HepG2 (cell line): ENCODE results near the gene RPL35. TPM values are rescaled to one million over a fixed set of nuclear protein-coding genes. Genes with fewer than 3 reads are reported as not detected.
A peak's percentile ranks its signal among the peaks of the same experiment; 100 is the strongest.

Experiments
- ATAC-seq: fragments of 200-7000 bp; cut with Tn5 transposase; 3 replicates; pipeline ENCODE4 v1.9.1; 2020; ENCODE audit warnings: mild to moderate bottlenecking, moderate library complexity
- BruUV-seq: library from RNA; stranded (reverse); fragments of 400-500 nt; replicated peaks from 2 replicates; lab custom pipeline; 2021; lab: Mats Ljungman, UMichigan
- CTCF ChIA-PET: fragments of 300-600 bp; formaldehyde crosslinking; extraction: SDS; loops from one replicate; lab custom pipeline; 2021; ENCODE audit warnings: low total read pairs, inconsistent platforms, low intra/inter-chr PET ratio; lab: Yijun Ruan, JAX
- POLR2A ChIA-PET: fragments of 350-600 bp; sonication (Branson Sonifier 250); formaldehyde crosslinking; loops from one replicate; lab custom pipeline; 2020; ENCODE audit warnings: antibody characterized with exemption, inconsistent platforms; lab: Yijun Ruan, JAX
- DNase-seq: peaks from one replicate; pipeline ENCODE4 v3.0.0-alpha.2; 2015; ENCODE audit warnings: low spot score
- FAIRE-seq: peaks from 3 replicates; lab custom pipeline; 2011; peaks lifted over from hg19 to GRCh38; lab: Jason Lieb, UNC
- H2AFZ ChIP-seq: one replicate; pipeline ENCODE4 v1.6.1; 2011; ENCODE audit warnings: low read length, inconsistent platforms
- H3K27ac ChIP-seq: fragments of 300-600 bp; 3 replicates; pipeline ENCODE4 v1.8.0; 2011; ENCODE audit warnings: mixed run types, mild to moderate bottlenecking, mixed read lengths, low read length, inconsistent platforms; ENCODE audit not compliant: insufficient read depth; ENCODE audit errors: extremely low read length
- H3K27me3 ChIP-seq, 2 experiments: fragments of 200-600 bp in 1 of 2; 2 replicates in 1 of 2; 3 replicates in 1 of 2; pipeline versions ENCODE4 v1.6.0 to v1.8.0; 2011; ENCODE audit warnings: low read length in 2 of 2, mild to moderate bottlenecking in 2 of 2, moderate library complexity in 2 of 2, inconsistent platforms in 1 of 2; ENCODE audit not compliant: insufficient read depth in 2 of 2, control insufficient read depth in 1 of 2
- H3K36me3 ChIP-seq, 2 experiments: fragments of 200-600 bp in 1 of 2; replicated peaks in 1 of 2; 2 replicates in 1 of 2; 3 replicates in 1 of 2; pipeline versions ENCODE4 v1.5.1 to v1.8.0; 2011; ENCODE audit warnings: low read length in 2 of 2, inconsistent platforms in 1 of 2; ENCODE audit not compliant: insufficient read depth in 2 of 2, control insufficient read depth in 1 of 2
- H3K4me1 ChIP-seq: 2 replicates; pipeline ENCODE4 v1.5.1; 2012; ENCODE audit warnings: low read length, inconsistent platforms; ENCODE audit not compliant: insufficient read depth
- H3K4me2 ChIP-seq: 2 replicates; pipeline ENCODE4 v1.6.0; 2011; ENCODE audit warnings: low read depth, low read length, inconsistent platforms
- H3K4me3 ChIP-seq, 3 experiments: fragments of 200-600 bp in 1 of 3; sonication (generic), shearing (Covaris generic) in 1 of 3; replicated peaks in 1 of 3; 2 replicates each; pipeline ENCODE4 v1.5.1; 2011 to 2016; ENCODE audit warnings: low read length in 3 of 3, inconsistent platforms in 2 of 3, low read depth in 2 of 3, mild to moderate bottlenecking in 2 of 3, control low read depth in 1 of 3, mixed read lengths in 1 of 3; ENCODE audit not compliant: insufficient read depth in 1 of 3
- H3K79me2 ChIP-seq: one replicate; pipeline ENCODE4 v1.6.1; 2011; ENCODE audit warnings: low read length, inconsistent platforms; ENCODE audit not compliant: insufficient read depth
- H3K9ac ChIP-seq: 2 replicates; pipeline ENCODE4 v1.6.0; 2011; ENCODE audit warnings: mild to moderate bottlenecking, low read depth, low read length, inconsistent platforms; ENCODE audit not compliant: insufficient read depth
- H3K9me3 ChIP-seq: 2 replicates; pipeline ENCODE4 v1.5.1; 2012; ENCODE audit warnings: mild to moderate bottlenecking, low read length
- H4K20me1 ChIP-seq: 2 replicates; pipeline ENCODE4 v1.6.0; 2011; ENCODE audit warnings: inconsistent platforms, mild to moderate bottlenecking, low read length, moderate library complexity; ENCODE audit not compliant: insufficient read depth
- CENPBD1 ChIP-seq: sonication (generic); formaldehyde crosslinking; IDR thresholded peaks from 2 replicates; pipeline ENCODE4 v1.8.0; 2022; ENCODE audit warnings: missing genetic modification reagents, low read depth, mild to moderate bottlenecking, borderline replicate concordance
- CTCF ChIP-seq: sonication (generic); formaldehyde crosslinking; IDR thresholded peaks from 2 replicates; pipeline ENCODE4 v1.5.0; 2020; ENCODE audit warnings: mild to moderate bottlenecking, missing genetic modification reagents, moderate library complexity
- WGBS: methylation state at CpG from one replicate; pipeline ENCODE4 v1.1.6; 2017; ENCODE audit warnings: low lambda C conversion rate; 5-methylcytosine and 5-hydroxymethylcytosine counted together
- in situ Hi-C: cut with HindIII; loops from 2 replicates; pipeline ENCODE4 v1.10.0; 2017; ENCODE audit warnings: low pct_unique_long_range_greater_than_20kb; ENCODE audit not compliant: extremely low pct_ligation_motif_present
- intact Hi-C: fragments of 100-400 bp; cut with micrococcal nuclease; formaldehyde crosslinking; loops from one replicate; pipeline ENCODE4 v1.10.0; 2022; ENCODE audit not compliant: unreplicated experiment
- polyA plus RNA-seq, 8 experiments: library from polyadenylated mRNA; depleted of rRNA in 3 of 8; stranded (reverse) in 7 of 8; unstranded in 1 of 8; fragments of >200 nt; fragmentation: Illumina TruSeq in 4 of 8; extraction: Trizol in 4 of 8; gene quantifications; 2 replicates each; pipeline versions ENCODE4 v1.2.1 to v1.2.3, GENCODE V29; 2011 to 2016; ENCODE audit warnings: low read depth in 4 of 8, missing spikeins in 1 of 8, mixed read lengths in 1 of 8; ENCODE audit not compliant: insufficient read depth in 1 of 8
- total RNA-seq, 5 experiments: library from RNA; depleted of rRNA; stranded (reverse); fragments of >200 nt; fragmentation: Illumina TruSeq; extraction: Trizol; gene quantifications; 2 replicates each; pipeline ENCODE4 v1.2.3, GENCODE V29; 2016; ENCODE audit warnings: low read depth in 1 of 5

The RPL35 gene
- total and polyA plus RNA-seq, 2 of the 13 experiments (the other 11 are each of a cell fraction or from before 2014, with no cell fraction given) = 2,153 to 2,935 TPM

GRCh38 chr9:124886866-124887492 lies 25.2 kb upstream of the RPL35 start:
- in situ Hi-C loops = no loop called here
- WGBS = 92% methylated on average over 17 of the region's 17 CpGs

More at GRCh38 chr9:124886866-124887492, 25.2 kb upstream of the RPL35 start:
- no peak for FAIRE-seq
- Histone ChIP-seq H3K9ac (no peak overlapping the region), H3K79me2 (no peaks in the 10 kb centered on the region), H3K27me3 (no peaks in the 10 kb centered on the region), H2AFZ (no peak overlapping the region), H3K27ac (no peak overlapping the region), H3K9me3 (no peaks in the 10 kb centered on the region), H3K36me3 (peaks cover 26 to 61% of the 10 kb centered on the region in 2 experiments; a peak in 4 of 5 replicates), H3K4me2 (no peak overlapping the region), H4K20me1 (no peaks in the 10 kb centered on the region), H3K4me3 (no peak overlapping the region), H3K4me1 (no peaks in the 10 kb centered on the region)
- ChIA-PET CTCF (no interaction called here), POLR2A (no interaction called here)
- 0 out of 2 replicates have a peak, but pooled peaks have one; percentile 15 for TF ChIP-seq CTCF (CRISPR knock-in tag)
- TF ChIP-seq CENPBD1 = no peak
- no peak for DNase-seq
- no peak for ATAC-seq
- intact Hi-C loops = no loop called here
- no TSS peak for BruUV-seq
